Measurements from ENCODE around the gene FSTL1. TPM values are rescaled to one million over a fixed set of nuclear protein-coding genes. Genes with fewer than 3 reads are reported as not detected.

FSTL1 gene
- total RNA-seq, 2 experiments from 2014 or later = 0.12 to 0.40 TPM

DNA sequence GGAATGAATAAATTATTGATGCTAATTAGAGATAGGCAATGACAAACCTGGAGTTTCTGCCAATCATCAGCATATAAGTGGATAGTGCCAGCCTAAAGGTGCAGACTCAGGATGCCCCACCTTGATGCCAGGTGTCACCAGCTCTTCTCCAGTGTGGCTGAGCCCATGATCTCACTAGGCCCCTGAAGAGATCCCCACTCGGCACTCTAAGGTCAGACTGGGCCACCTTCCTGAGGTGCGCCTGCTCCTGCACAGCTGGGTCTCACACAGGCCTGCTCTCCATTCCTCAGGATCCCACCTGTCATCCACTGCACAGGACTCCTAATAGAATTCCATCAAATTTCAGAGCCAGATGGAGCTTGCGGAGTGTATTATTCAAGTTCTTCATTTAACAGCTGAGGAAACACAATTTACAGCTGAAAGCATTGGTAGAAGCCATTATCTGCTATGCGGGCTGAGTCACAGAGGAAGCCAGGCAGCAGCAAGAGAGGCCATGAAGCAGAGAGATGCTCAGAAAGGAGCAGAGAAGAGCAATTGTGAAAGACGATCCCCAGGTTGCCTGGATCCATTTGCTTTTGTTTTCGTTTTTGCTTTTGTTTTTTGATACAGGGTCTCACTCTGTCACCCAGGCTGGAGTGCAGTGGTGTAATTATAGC is 25.1 kb upstream of the FSTL1 start:
- CTCF ChIA-PET = no interaction called here
- H3K36me3 Mint-ChIP-seq = no peaks in the 10 kb centered on the region
- no peak overlapping the region for H3K4me3 Mint-ChIP-seq
- no peaks in the 10 kb centered on the region for H3K9me3 Mint-ChIP-seq
- no peak for DNase-seq
- POLR2A ChIA-PET = no interaction called here
- no peak overlapping the region for H3K27ac Mint-ChIP-seq
- H3K27me3 Mint-ChIP-seq = peaks cover 4% of the 10 kb centered on the region
- intact Hi-C loops (cut with micrococcal nuclease) = no loop called here
- H3K4me1 Mint-ChIP-seq (ENCODE audit: low read depth) = no peaks in the 10 kb centered on the region

GRCh38 chr3:120473896-120474675 is 23.3 kb upstream of the FSTL1 start:
- H3K4me1 Mint-ChIP-seq (ENCODE audit: low read depth) = no peaks in the 10 kb centered on the region
- intact Hi-C loops (cut with micrococcal nuclease) = no loop called here
- peaks cover 5% of the 10 kb centered on the region for H3K27me3 Mint-ChIP-seq
- no peak overlapping the region for H3K4me3 Mint-ChIP-seq
- no peaks in the 10 kb centered on the region for H3K36me3 Mint-ChIP-seq
- DNase-seq = no peak
- H3K9me3 Mint-ChIP-seq = no peaks in the 10 kb centered on the region
- POLR2A ChIA-PET = no interaction called here
- CTCF ChIA-PET = no interaction called here
- no peak overlapping the region for H3K27ac Mint-ChIP-seq

DNA sequence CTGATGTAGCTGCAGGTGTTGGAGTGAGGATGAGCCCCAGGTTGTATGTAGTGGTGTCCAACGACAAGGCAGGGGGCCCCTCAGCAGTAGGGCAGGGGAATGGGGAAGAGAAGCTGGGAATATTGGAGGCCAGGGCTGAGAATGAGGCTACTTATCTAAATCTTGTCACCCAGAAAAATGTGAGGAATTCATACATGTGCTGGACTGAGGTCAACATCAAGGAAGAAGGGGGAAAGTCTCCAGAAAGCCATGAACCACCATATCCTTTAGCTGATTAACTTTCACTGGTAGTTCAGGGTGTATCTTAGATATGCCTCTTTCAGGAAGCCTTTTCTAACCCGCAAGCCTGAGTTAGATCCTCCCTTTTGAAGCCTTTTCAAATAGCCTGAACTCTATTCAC is 22.6 kb upstream of the FSTL1 start:
- Mint-ChIP-seq H3K36me3 (no peaks in the 10 kb centered on the region), H3K27ac (no peak overlapping the region), H3K9me3 (no peaks in the 10 kb centered on the region), H3K27me3 (peaks cover 5% of the 10 kb centered on the region), H3K4me1 (ENCODE audit: low read depth) (no peaks in the 10 kb centered on the region), H3K4me3 (no peak overlapping the region)
- CTCF ChIA-PET = no interaction called here
- DNase-seq = no peak
- POLR2A ChIA-PET = no interaction called here
- intact Hi-C loops (cut with micrococcal nuclease) = no loop called here

DNA sequence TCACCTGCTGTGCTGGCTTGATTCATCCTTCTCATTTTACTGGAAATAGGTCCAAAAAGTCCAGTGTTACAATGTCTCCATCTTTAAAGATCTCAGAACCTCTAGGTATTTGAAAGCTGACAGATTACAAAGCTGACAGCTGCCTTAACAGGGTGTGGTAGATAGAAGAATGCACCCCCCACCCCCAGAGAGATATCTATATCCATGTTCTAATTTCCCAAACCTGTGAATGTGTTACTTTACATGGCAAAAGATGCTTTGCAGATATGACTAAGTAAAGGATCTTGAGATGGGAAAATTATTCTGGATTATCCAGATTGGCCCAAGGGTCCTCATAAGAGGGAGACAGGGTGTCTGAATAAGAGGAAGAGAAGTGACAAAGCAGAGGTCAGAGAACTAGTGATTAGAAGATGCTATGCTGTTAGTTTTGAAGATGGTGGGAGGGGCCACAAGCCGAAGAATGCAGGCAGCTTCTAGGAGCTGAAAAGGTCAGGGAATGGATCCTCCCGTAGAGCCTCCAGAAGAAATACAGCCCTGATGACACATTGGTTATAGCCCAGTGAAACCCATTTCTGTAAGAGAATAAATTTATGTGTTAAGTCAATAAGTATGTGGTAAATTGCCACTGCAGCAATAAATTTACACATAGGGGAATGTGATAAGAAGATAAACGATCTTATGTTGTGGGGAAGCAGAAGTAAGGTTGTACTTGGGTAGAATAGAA is 21.5 kb upstream of the FSTL1 start:
- no peak overlapping the region for H3K4me3 Mint-ChIP-seq
- H3K9me3 Mint-ChIP-seq = no peaks in the 10 kb centered on the region
- ChIA-PET CTCF (no interaction called here), POLR2A (no interaction called here)
- H3K27me3 Mint-ChIP-seq = peaks cover 5% of the 10 kb centered on the region
- no peak for DNase-seq
- no peaks in the 10 kb centered on the region for H3K36me3 Mint-ChIP-seq
- no peak overlapping the region for H3K27ac Mint-ChIP-seq
- H3K4me1 Mint-ChIP-seq (ENCODE audit: low read depth) = no peaks in the 10 kb centered on the region
- intact Hi-C loops (cut with micrococcal nuclease) = no loop called here

GRCh38 chr3:120471643-120472042 is 20.9 kb upstream of the FSTL1 start:
- Mint-ChIP-seq H3K9me3 (no peaks in the 10 kb centered on the region), H3K27me3 (peaks cover 5% of the 10 kb centered on the region), H3K4me3 (no peak overlapping the region), H3K4me1 (ENCODE audit: low read depth) (no peaks in the 10 kb centered on the region), H3K36me3 (no peaks in the 10 kb centered on the region), H3K27ac (no peak overlapping the region)
- POLR2A ChIA-PET = no interaction called here
- no peak for DNase-seq
- intact Hi-C loops (cut with micrococcal nuclease) = no loop called here
- CTCF ChIA-PET = no interaction called here

DNA sequence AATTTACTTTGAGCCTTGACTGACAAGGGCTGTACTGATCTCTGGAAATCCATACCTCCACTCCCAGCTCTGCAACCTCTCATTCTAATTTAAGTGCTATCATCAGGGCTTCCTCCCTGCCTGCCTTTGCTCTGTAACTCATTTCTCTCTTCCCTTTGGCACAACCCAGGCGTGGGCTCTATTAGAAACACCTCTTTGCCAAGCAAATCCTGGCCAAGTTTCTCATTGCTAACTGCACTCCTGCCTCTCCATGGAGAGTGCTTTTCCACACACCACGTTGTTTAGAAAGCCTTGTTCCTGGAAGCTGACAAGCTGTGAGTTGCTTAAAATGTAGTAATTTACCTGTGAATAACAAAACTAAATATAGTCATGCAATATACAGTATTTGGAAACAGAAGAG is 20.1 kb upstream of the FSTL1 start:
- intact Hi-C loops (cut with micrococcal nuclease) = no loop called here
- no peaks in the 10 kb centered on the region for H3K9me3 Mint-ChIP-seq
- no peak overlapping the region for H3K27ac Mint-ChIP-seq
- no peaks in the 10 kb centered on the region for H3K36me3 Mint-ChIP-seq
- POLR2A ChIA-PET = no interaction called here
- no peak overlapping the region for H3K4me3 Mint-ChIP-seq
- no peak for DNase-seq
- H3K27me3 Mint-ChIP-seq = peaks cover 5% of the 10 kb centered on the region
- CTCF ChIA-PET = no interaction called here
- H3K4me1 Mint-ChIP-seq (ENCODE audit: low read depth) = no peaks in the 10 kb centered on the region

DNA sequence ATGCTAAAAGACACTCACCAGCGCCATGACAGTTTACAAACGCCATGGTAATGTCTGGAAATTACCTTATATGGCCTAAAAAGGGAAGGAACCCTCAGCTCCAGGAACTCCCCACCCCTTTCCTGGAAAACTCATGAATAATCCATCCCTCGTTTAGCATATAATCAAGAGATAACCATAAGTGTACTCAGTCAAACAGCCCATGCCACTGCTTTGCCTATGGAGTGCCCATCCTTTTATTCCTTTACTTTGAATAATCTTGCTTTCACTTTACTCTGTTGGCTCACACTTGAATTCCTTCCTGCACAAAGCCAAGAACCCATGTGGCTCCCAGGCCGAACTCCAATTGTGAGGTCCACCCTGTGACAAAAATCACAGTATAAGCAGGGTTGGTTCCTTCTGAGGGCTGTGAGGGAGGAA is 19.1 kb upstream of the FSTL1 start:
- Mint-ChIP-seq H3K4me1 (ENCODE audit: low read depth) (no peaks in the 10 kb centered on the region), H3K27ac (no peak overlapping the region), H3K9me3 (no peaks in the 10 kb centered on the region), H3K4me3 (no peak overlapping the region), H3K36me3 (no peaks in the 10 kb centered on the region), H3K27me3 (peaks cover 5% of the 10 kb centered on the region)
- ChIA-PET CTCF (no interaction called here), POLR2A (no interaction called here)
- intact Hi-C loops (cut with micrococcal nuclease) = no loop called here
- no peak for DNase-seq

- intact Hi-C loops (cut with micrococcal nuclease) = no loop called here
- POLR2A ChIA-PET = no interaction called here
- Mint-ChIP-seq H3K4me1 (ENCODE audit: low read depth) (no peaks in the 10 kb centered on the region), H3K9me3 (no peaks in the 10 kb centered on the region), H3K36me3 (no peaks in the 10 kb centered on the region), H3K4me3 (no peak overlapping the region), H3K27ac (no peak overlapping the region), H3K27me3 (peaks cover 3% of the 10 kb centered on the region)
- DNase-seq = no peak
- CTCF ChIA-PET = no interaction called here
These were observed 18.6 kb upstream of the FSTL1 start for GRCh38 chr3:120469440-120469839.

GRCh38 chr3:120468635-120469295 is 18.0 kb upstream of the FSTL1 start:
- intact Hi-C loops (cut with micrococcal nuclease) = no loop called here
- Mint-ChIP-seq H3K9me3 (no peaks in the 10 kb centered on the region), H3K27ac (no peak overlapping the region), H3K4me1 (ENCODE audit: low read depth) (no peaks in the 10 kb centered on the region), H3K36me3 (no peaks in the 10 kb centered on the region), H3K27me3 (peaks cover 3% of the 10 kb centered on the region), H3K4me3 (no peak overlapping the region)
- no peak for DNase-seq
- CTCF ChIA-PET = no interaction called here
- POLR2A ChIA-PET = no interaction called here

DNA sequence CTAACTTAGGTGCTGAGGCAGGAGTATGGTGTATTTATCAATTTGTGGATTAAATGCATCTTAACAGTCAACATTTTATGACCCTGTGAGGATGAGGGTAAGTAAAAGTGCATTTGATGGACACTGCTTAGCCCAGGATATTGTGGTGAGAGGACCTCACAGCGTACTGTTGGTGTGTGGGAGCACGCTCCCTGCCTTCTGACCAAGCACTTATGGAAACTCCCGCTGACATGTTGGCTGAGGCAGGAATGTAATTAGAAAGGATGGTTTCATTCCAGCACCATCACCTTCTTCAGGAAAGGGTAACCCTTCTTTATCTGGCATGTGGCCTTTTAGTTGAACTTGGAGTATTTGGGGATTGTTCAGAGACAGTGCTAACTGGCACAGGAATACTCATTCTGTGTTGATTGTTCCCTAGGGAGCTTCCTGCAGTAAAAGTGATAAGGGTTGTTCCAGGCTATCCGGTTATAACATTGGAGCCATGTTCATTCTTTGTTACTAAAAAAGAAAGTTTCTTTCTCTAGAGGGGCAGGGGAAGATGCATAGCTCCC is 11.7 kb upstream of the FSTL1 start:
- Mint-ChIP-seq H3K27me3 (peaks cover 8% of the 10 kb centered on the region), H3K9me3 (no peaks in the 10 kb centered on the region), H3K36me3 (no peaks in the 10 kb centered on the region), H3K4me1 (ENCODE audit: low read depth) (no peaks in the 10 kb centered on the region), H3K4me3 (no peak overlapping the region), H3K27ac (no peak overlapping the region)
- POLR2A ChIA-PET = no interaction called here
- DNase-seq = no peak
- intact Hi-C loops (cut with micrococcal nuclease) = no loop called here
- CTCF ChIA-PET = interaction anchor here (1.0 to 1.3 kb wide), 2 partner anchors 45 to 96 kb away, joined by 3 to 6 read pairs; no protein-coding TSS in a partner anchor

GRCh38 chr3:120461416-120461815 is 10.6 kb upstream of the FSTL1 start:
- ChIA-PET POLR2A (no interaction called here), CTCF (no interaction called here)
- DNase-seq = no peak
- H3K27me3 Mint-ChIP-seq = peaks cover 8% of the 10 kb centered on the region
- no peak overlapping the region for H3K4me3 Mint-ChIP-seq
- no peaks in the 10 kb centered on the region for H3K9me3 Mint-ChIP-seq
- intact Hi-C loops (cut with micrococcal nuclease) = no loop called here
- H3K27ac Mint-ChIP-seq = no peak overlapping the region
- no peaks in the 10 kb centered on the region for H3K36me3 Mint-ChIP-seq
- no peaks in the 10 kb centered on the region for H3K4me1 Mint-ChIP-seq (ENCODE audit: low read depth)

- POLR2A ChIA-PET = no interaction called here
- intact Hi-C loops (cut with micrococcal nuclease) = no loop called here
- Mint-ChIP-seq H3K4me3 (no peak overlapping the region), H3K4me1 (ENCODE audit: low read depth) (no peaks in the 10 kb centered on the region), H3K36me3 (no peaks in the 10 kb centered on the region), H3K27ac (no peak overlapping the region), H3K27me3 (peaks cover 8% of the 10 kb centered on the region), H3K9me3 (no peaks in the 10 kb centered on the region)
- DNase-seq = no peak
- CTCF ChIA-PET = no interaction called here
These were observed 10.1 kb upstream of the FSTL1 start for GRCh38 chr3:120460862-120461261.
